HCT116 (cell line): ENCODE measurements around the gene TSPO. TPM values are rescaled to one million over a fixed set of nuclear protein-coding genes. Genes with fewer than 3 reads are reported as not detected.

Experiments
- ATAC-seq: fragments of 200-7000 bp; cut with Tn5 transposase; 2 replicates; pipeline ENCODE4 v1.9.1; 2020; ENCODE audit warnings: mild to moderate bottlenecking, moderate library complexity
- BruUV-seq: library from RNA; stranded (reverse); fragments of 400-500 nt; replicated peaks from 2 replicates; lab custom pipeline; 2021; lab: Mats Ljungman, UMichigan
- CTCF ChIA-PET: fragments of 300-600 bp; sonication (Branson Sonifier 250); formaldehyde crosslinking; loops from one replicate; lab custom pipeline; 2021; ENCODE audit warnings: antibody characterized with exemption; lab: Charles Lee
- POLR2A ChIA-PET: fragments of 300-600, 350-600 bp; sonication (Branson Sonifier 250); formaldehyde crosslinking; loops from one replicate; lab custom pipeline; 2021; ENCODE audit warnings: antibody characterized with exemption; lab: Charles Lee
- RAD21 ChIA-PET, 2 experiments: fragments of 300-600 bp; sonication (Branson Sonifier 250); formaldehyde crosslinking; loops; one replicate each; lab custom pipeline; 2023; ENCODE audit warnings: low total read pairs in 2 of 2; ENCODE audit not compliant: uncharacterized antibody in 2 of 2, unreplicated experiment in 2 of 2, low non-redundant PET in 1 of 2; lab: Charles Lee
- DNase-seq: peaks from one replicate; pipeline ENCODE4 v3.0.0-alpha.2; 2010; ENCODE audit warnings: low read depth, low spot score
- H2AFZ ChIP-seq: fragments of 200-600 bp; shearing (Covaris generic), sonication (generic); 2 replicates; pipeline ENCODE4 v1.6.1; 2017; ENCODE audit warnings: low read depth, mixed run types, mixed read lengths, antibody characterized with exemption, low read length; ENCODE audit not compliant: poor library complexity, severe bottlenecking
- H3K27ac ChIP-seq: 2 replicates; pipeline ENCODE4 v1.5.1; 2012; ENCODE audit warnings: low read depth, low read length
- H3K27me3 ChIP-seq: fragments of 200-600 bp; sonication (generic); 2 replicates; pipeline ENCODE4 v1.6.1; 2016; ENCODE audit warnings: mixed run types, low read length, mixed read lengths; ENCODE audit not compliant: insufficient read depth
- H3K36me3 ChIP-seq, 2 experiments: fragments of 200-500 bp in 1 of 2; fragments of 200-600 bp in 1 of 2; sonication (Bioruptor generic) in 1 of 2; sonication (generic) in 1 of 2; 2 replicates each; pipeline versions ENCODE4 v1.5.1 to v1.6.1; 2014 to 2016; ENCODE audit warnings: low read length in 2 of 2, inconsistent platforms in 1 of 2, mixed read lengths in 1 of 2, mixed run types in 1 of 2; ENCODE audit not compliant: insufficient read depth in 2 of 2, control insufficient read depth in 1 of 2
- H3K4me1 ChIP-seq, 2 experiments: fragments of 200-600 bp in 1 of 2; sonication (generic) in 1 of 2; 2 replicates each; pipeline versions ENCODE4 v1.5.1 to v1.6.1; 2012 to 2017; ENCODE audit warnings: low read length in 2 of 2, inconsistent platforms in 1 of 2, mild to moderate bottlenecking in 1 of 2, mixed read lengths in 1 of 2, mixed run types in 1 of 2, moderate library complexity in 1 of 2; ENCODE audit not compliant: insufficient read depth in 2 of 2, control insufficient read depth in 1 of 2
- H3K4me2 ChIP-seq: fragments of 200-600 bp; sonication (generic); 2 replicates; pipeline ENCODE4 v1.6.1; 2017; ENCODE audit warnings: mixed run types, low read length, mixed read lengths
- H3K4me3 ChIP-seq, 2 experiments: fragments of 200-600 bp in 1 of 2; sonication (generic) in 1 of 2; replicated peaks in 1 of 2; 2 replicates each; pipeline ENCODE4 v1.5.1; 2011 to 2016; ENCODE audit warnings: low read length in 2 of 2, control low read depth in 1 of 2, low read depth in 1 of 2, mild to moderate bottlenecking in 1 of 2, mixed read lengths in 1 of 2, mixed run types in 1 of 2
- H3K79me2 ChIP-seq: fragments of 200-600 bp; sonication (generic); 2 replicates; pipeline ENCODE4 v1.6.1; 2017; ENCODE audit warnings: mild to moderate bottlenecking, mixed run types, low read length, moderate library complexity, mixed read lengths; ENCODE audit not compliant: insufficient read depth
- H3K9ac ChIP-seq: fragments of 200-600 bp; sonication (generic); 2 replicates; pipeline ENCODE4 v1.6.1; 2016; ENCODE audit warnings: low read length, mixed read lengths
- H3K9me2 ChIP-seq: fragments of 200-600 bp; sonication (generic), shearing (Covaris generic); 2 replicates; pipeline ENCODE4 v1.6.1; 2017; ENCODE audit warnings: mixed run types, mild to moderate bottlenecking, moderate library complexity; ENCODE audit not compliant: insufficient read depth
- H3K9me3 ChIP-seq, 2 experiments: fragments of 200-500 bp in 1 of 2; fragments of 200-600 bp in 1 of 2; sonication (Bioruptor generic) in 1 of 2; sonication (generic) in 1 of 2; 2 replicates each; pipeline ENCODE4 v1.6.1; 2014 to 2017; ENCODE audit warnings: low read length in 2 of 2, mixed read lengths in 2 of 2, inconsistent platforms in 1 of 2, low read depth in 1 of 2, mild to moderate bottlenecking in 1 of 2, mixed run types in 1 of 2, moderate library complexity in 1 of 2; ENCODE audit not compliant: control insufficient read depth in 1 of 2, insufficient read depth in 1 of 2
- H4K20me1 ChIP-seq: fragments of 200-600 bp; sonication (generic), shearing (Covaris generic); 2 replicates; pipeline ENCODE4 v1.6.1; 2017; ENCODE audit warnings: mixed run types, mild to moderate bottlenecking, moderate library complexity; ENCODE audit not compliant: insufficient read depth
- CBX3 ChIP-seq: IDR thresholded peaks from 2 replicates; pipeline ENCODE4 v1.6.1; 2012; ENCODE audit warnings: low read depth
- CEBPB ChIP-seq: IDR thresholded peaks from 2 replicates; pipeline ENCODE4 v1.6.1; 2012; ENCODE audit warnings: low read depth
- EGR1 ChIP-seq: IDR thresholded peaks from 2 replicates; pipeline ENCODE4 v1.6.1; 2012; ENCODE audit warnings: low read depth
- ELF1 ChIP-seq: IDR thresholded peaks from 2 replicates; pipeline ENCODE4 v1.6.1; 2012; ENCODE audit warnings: low read depth, borderline replicate concordance
- EZH2 ChIP-seq: fragments of 200-600 bp; sonication (generic); IDR thresholded peaks from 2 replicates; pipeline ENCODE4 v1.6.1; 2017; ENCODE audit warnings: antibody characterized with exemption, mixed run types
- EZH2phosphoT487 ChIP-seq: fragments of 200-600 bp; IDR thresholded peaks from 2 replicates; pipeline ENCODE4 v1.6.1; 2018; ENCODE audit warnings: antibody characterized with exemption, borderline replicate concordance
- FOSL1 ChIP-seq: IDR thresholded peaks from 2 replicates; pipeline ENCODE4 v1.6.1; 2012; ENCODE audit warnings: low read depth
- JUND ChIP-seq: IDR thresholded peaks from 2 replicates; pipeline ENCODE4 v1.6.1; 2012
- POLR2A ChIP-seq: IDR thresholded peaks from 2 replicates; pipeline ENCODE4 v1.7.0; 2011; ENCODE audit warnings: borderline replicate concordance; ENCODE audit not compliant: insufficient read depth, insufficient read length; ENCODE audit errors: extremely low read depth
- POLR2AphosphoS5 ChIP-seq: IDR thresholded peaks from 2 replicates; pipeline ENCODE4 v1.6.1; 2011; ENCODE audit warnings: mild to moderate bottlenecking, low read depth, low read length, moderate library complexity
- RAD21 ChIP-seq: IDR thresholded peaks from 2 replicates; pipeline ENCODE4 v1.6.1; 2012; ENCODE audit warnings: low read depth, mild to moderate bottlenecking
- SIN3A ChIP-seq: IDR thresholded peaks from 2 replicates; pipeline ENCODE4 v1.6.1; 2012; ENCODE audit warnings: low read depth
- SP1 ChIP-seq: IDR thresholded peaks from 2 replicates; pipeline ENCODE4 v1.6.1; 2012; ENCODE audit warnings: low read depth
- SRF ChIP-seq: IDR thresholded peaks from 2 replicates; pipeline ENCODE4 v1.6.1; 2012; ENCODE audit warnings: low read depth
- TCF7L2 ChIP-seq: IDR thresholded peaks from 2 replicates; pipeline ENCODE4 v1.7.0; 2011; ENCODE audit warnings: borderline replicate concordance, inconsistent platforms; ENCODE audit not compliant: insufficient read depth, insufficient read length; ENCODE audit errors: extremely low read depth
- YY1 ChIP-seq: IDR thresholded peaks from 2 replicates; pipeline ENCODE4 v1.6.1; 2011; ENCODE audit warnings: low read length, low read depth, moderate library complexity, mild to moderate bottlenecking; ENCODE audit not compliant: insufficient replicate concordance; ENCODE audit errors: extremely low read depth
- ZNF274 ChIP-seq: fragments of 200-500 bp; sonication (Bioruptor generic); IDR thresholded peaks from 2 replicates; pipeline ENCODE4 v1.6.1; 2014; ENCODE audit warnings: mild to moderate bottlenecking, low read depth, low read length, inconsistent platforms
- intact Hi-C: fragments of 100-400 bp; cut with micrococcal nuclease; formaldehyde crosslinking; loops from 2 replicates; pipeline ENCODE4 v1.10.0; 2022
- total RNA-seq: library from RNA; stranded (reverse); gene quantifications from one replicate; pipeline ENCODE4 v1.2.1, GENCODE V29; 2021; ENCODE audit not compliant: unreplicated experiment
- TF ChIP-seq, protein P1 (sequence below): IDR thresholded peaks from 2 replicates; pipeline ENCODE4 v1.6.1; 2012
- TF ChIP-seq, protein P2 (sequence below): IDR thresholded peaks from 2 replicates; pipeline ENCODE4 v1.6.1; 2012
- TF ChIP-seq, protein P3 (sequence below): IDR thresholded peaks from 2 replicates; pipeline ENCODE4 v1.6.1; 2012; ENCODE audit warnings: low read depth

TSPO gene
- total RNA-seq, 1 experiment from 2014 or later, result 192 TPM

GRCh38 chr22:43173976-43174720, 22.8 kb downstream of the TSPO start:
- H3K4me1 ChIP-seq, result no peaks in the 10 kb centered on the region
- H4K20me1 ChIP-seq, result no peaks in the 10 kb centered on the region
- ChIA-PET CTCF (no interaction called here), RAD21 (no interaction called here), POLR2A (no interaction called here)
- H3K27ac ChIP-seq, result no peak overlapping the region
- no peak for ATAC-seq
- no peak overlapping the region for H3K9ac ChIP-seq
- H3K27me3 ChIP-seq, result no peaks in the 10 kb centered on the region
- DNase-seq, result no peak
- H2AFZ ChIP-seq, result no peak overlapping the region
- BruUV-seq, result no TSS peak
- H3K4me2 ChIP-seq, result no peak overlapping the region
- TF ChIP-seq, protein P1, sequence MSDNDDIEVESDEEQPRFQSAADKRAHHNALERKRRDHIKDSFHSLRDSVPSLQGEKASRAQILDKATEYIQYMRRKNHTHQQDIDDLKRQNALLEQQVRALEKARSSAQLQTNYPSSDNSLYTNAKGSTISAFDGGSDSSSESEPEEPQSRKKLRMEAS, result no peak
- TF ChIP-seq CBX3, result no peak
- TF ChIP-seq ELF1, result no peak
- TF ChIP-seq EZH2phosphoT487, result no peak
- TF ChIP-seq SP1, result no peak
- TF ChIP-seq EGR1, result no peak
- TF ChIP-seq CEBPB, result no peak
- no peak for TF ChIP-seq EZH2
- no peak for TF ChIP-seq ZNF274
- no peak for TF ChIP-seq POLR2A
- TF ChIP-seq SIN3A, result no peak
- TF ChIP-seq RAD21, result no peak
- no peak for TF ChIP-seq TCF7L2
- TF ChIP-seq SRF, result no peak
- TF ChIP-seq, protein P2, sequence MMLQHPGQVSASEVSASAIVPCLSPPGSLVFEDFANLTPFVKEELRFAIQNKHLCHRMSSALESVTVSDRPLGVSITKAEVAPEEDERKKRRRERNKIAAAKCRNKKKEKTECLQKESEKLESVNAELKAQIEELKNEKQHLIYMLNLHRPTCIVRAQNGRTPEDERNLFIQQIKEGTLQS, result no peak
- no peak for TF ChIP-seq JUND
- TF ChIP-seq, protein P3, sequence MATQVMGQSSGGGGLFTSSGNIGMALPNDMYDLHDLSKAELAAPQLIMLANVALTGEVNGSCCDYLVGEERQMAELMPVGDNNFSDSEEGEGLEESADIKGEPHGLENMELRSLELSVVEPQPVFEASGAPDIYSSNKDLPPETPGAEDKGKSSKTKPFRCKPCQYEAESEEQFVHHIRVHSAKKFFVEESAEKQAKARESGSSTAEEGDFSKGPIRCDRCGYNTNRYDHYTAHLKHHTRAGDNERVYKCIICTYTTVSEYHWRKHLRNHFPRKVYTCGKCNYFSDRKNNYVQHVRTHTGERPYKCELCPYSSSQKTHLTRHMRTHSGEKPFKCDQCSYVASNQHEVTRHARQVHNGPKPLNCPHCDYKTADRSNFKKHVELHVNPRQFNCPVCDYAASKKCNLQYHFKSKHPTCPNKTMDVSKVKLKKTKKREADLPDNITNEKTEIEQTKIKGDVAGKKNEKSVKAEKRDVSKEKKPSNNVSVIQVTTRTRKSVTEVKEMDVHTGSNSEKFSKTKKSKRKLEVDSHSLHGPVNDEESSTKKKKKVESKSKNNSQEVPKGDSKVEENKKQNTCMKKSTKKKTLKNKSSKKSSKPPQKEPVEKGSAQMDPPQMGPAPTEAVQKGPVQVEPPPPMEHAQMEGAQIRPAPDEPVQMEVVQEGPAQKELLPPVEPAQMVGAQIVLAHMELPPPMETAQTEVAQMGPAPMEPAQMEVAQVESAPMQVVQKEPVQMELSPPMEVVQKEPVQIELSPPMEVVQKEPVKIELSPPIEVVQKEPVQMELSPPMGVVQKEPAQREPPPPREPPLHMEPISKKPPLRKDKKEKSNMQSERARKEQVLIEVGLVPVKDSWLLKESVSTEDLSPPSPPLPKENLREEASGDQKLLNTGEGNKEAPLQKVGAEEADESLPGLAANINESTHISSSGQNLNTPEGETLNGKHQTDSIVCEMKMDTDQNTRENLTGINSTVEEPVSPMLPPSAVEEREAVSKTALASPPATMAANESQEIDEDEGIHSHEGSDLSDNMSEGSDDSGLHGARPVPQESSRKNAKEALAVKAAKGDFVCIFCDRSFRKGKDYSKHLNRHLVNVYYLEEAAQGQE, result no peak
- no peak for TF ChIP-seq FOSL1
- TF ChIP-seq POLR2AphosphoS5, result no peak
- no peak for TF ChIP-seq YY1
- TF ChIP-seq, all 23 proteins: peak for 0
- Histone ChIP-seq H3K9me3 (no peaks in the 10 kb centered on the region), H3K9me2 (no peaks in the 10 kb centered on the region), H3K4me3 (no peak overlapping the region), H3K79me2 (no peaks in the 10 kb centered on the region), H3K36me3 (peaks cover 18 to 58% of the 10 kb centered on the region in 2 experiments)
- intact Hi-C loops, result no loop called here
